ENCODE data around the gene CMYA5.
"Not testable (repeated sequence)": the region's sequence is repeated elsewhere in the genome, so short reads cannot be mapped to it uniquely, and the experiment has no call there.

- TF ChIP-seq POLR2A, CTCF (IDR thresholded peaks at IDR 0.05): not testable (repeated sequence)
Measured at GRCh38 chr5:79784741-79785140, 95.1 kb downstream of the CMYA5 start.
